ENCODE measurements around the gene FAM50B.

Gene FAM50B

DNA sequence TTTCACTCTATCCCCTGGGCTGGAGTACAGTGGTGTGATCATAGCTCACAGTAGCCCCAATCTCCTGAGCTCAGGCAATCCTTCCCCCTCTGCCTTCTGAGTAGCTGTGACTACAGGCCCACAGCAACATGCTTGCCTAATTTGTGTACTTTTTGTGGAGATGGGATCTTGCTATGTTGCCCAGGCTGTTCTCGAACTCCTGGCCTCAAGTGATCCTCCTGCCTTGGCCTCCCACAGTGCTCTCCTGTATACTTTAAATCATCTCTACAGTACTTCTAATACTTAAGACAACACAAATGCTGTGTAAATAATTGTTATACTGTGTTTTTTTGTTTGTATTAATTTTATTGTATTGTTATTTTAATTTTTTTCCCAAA lies 39.7 kb upstream of the FAM50B start:
- H3K4me3 ChIP-seq (ENCODE audit: low read depth, low read length): no peak overlapping the region
- no peaks in the 10 kb centered on the region for H3K9me3 ChIP-seq
- DNase-seq: no peak
- H3K36me3 ChIP-seq: no peaks in the 10 kb centered on the region
- H3K27me3 ChIP-seq: no peaks in the 10 kb centered on the region
- H3K4me1 ChIP-seq: no peaks in the 10 kb centered on the region
- TF ChIP-seq, protein P1, sequence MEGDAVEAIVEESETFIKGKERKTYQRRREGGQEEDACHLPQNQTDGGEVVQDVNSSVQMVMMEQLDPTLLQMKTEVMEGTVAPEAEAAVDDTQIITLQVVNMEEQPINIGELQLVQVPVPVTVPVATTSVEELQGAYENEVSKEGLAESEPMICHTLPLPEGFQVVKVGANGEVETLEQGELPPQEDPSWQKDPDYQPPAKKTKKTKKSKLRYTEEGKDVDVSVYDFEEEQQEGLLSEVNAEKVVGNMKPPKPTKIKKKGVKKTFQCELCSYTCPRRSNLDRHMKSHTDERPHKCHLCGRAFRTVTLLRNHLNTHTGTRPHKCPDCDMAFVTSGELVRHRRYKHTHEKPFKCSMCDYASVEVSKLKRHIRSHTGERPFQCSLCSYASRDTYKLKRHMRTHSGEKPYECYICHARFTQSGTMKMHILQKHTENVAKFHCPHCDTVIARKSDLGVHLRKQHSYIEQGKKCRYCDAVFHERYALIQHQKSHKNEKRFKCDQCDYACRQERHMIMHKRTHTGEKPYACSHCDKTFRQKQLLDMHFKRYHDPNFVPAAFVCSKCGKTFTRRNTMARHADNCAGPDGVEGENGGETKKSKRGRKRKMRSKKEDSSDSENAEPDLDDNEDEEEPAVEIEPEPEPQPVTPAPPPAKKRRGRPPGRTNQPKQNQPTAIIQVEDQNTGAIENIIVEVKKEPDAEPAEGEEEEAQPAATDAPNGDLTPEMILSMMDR (IDR thresholded peaks at IDR 0.05; ENCODE audit: low read depth, low read length): no peak

DNA sequence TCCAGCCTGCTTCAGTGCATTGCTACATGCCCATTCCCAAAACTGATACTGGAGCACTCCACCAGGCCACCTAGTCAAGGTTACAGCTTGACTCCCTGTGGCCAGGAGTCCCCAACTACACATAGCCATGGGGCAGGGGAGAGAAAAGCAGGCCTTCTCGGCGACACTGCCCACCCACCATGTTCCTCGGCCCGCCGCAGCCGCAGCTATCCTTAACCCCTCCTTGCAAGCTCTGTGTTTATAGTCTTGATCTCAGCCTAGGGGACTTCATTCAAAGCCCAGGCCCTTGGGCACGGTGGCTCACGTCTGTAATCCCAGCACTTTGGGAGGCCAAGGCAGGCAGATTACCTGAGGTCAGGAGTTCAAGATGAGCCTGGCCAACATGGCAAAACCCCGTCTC lies 39.2 kb upstream of the FAM50B start:
- DNase-seq: no peak
- Histone ChIP-seq H3K4me3 (ENCODE audit: low read depth, low read length) (no peak overlapping the region), H3K9me3 (no peaks in the 10 kb centered on the region), H3K27me3 (no peaks in the 10 kb centered on the region), H3K4me1 (no peaks in the 10 kb centered on the region), H3K36me3 (no peaks in the 10 kb centered on the region)
- TF ChIP-seq, protein P1 (IDR thresholded peaks at IDR 0.05; ENCODE audit: low read depth, low read length): no peak

DNA sequence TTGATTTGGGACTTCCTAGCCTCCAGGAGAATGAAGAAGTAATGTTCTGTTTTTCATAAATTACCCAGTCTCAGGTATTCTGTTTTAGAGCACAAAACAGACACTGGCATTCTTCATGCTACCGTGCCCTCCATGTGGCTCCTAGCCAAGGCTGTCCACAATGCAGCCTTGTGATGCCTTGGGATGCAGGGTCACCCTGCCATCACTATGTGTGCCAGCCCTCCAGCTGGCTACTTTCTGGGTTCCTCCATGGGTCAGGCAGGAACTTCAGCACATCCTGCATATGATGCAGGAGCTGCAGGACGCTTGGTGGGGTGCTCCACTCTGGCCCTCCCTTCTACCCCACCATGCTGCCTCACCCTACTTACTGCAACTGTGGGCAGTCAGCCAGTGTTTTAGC lies 38.0 kb upstream of the FAM50B start:
- Histone ChIP-seq H3K4me1 (no peaks in the 10 kb centered on the region), H3K4me3 (ENCODE audit: low read depth, low read length) (no peak overlapping the region), H3K36me3 (no peaks in the 10 kb centered on the region), H3K27me3 (no peaks in the 10 kb centered on the region), H3K9me3 (no peaks in the 10 kb centered on the region)
- TF ChIP-seq, protein P1 (IDR thresholded peaks at IDR 0.05; ENCODE audit: low read depth, low read length): no peak
- DNase-seq: no peak

DNA sequence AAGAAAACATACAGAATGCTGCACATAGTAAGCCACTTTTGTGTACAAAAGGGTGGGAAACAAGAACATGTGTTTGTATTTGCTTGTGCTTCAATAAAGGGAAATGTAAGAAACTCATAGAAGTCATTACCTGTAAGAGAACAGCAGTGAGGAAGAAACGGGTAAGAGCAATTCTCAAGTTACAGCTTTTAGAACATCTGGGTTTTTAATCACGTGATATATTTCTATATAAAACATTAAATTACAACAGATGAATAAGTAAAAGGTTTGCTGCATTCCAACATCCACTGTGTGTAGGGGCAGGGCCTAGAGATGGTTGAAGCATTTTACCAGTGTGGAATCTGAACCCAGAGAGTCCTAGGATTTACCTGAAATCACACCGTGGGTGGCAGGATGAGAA lies 36.6 kb upstream of the FAM50B start:
- no peak for DNase-seq
- TF ChIP-seq, protein P1 (IDR thresholded peaks at IDR 0.05; ENCODE audit: low read depth, low read length): no peak
- no peaks in the 10 kb centered on the region for H3K36me3 ChIP-seq
- no peaks in the 10 kb centered on the region for H3K4me1 ChIP-seq
- H3K4me3 ChIP-seq (ENCODE audit: low read depth, low read length): no peak overlapping the region
- no peaks in the 10 kb centered on the region for H3K27me3 ChIP-seq
- no peaks in the 10 kb centered on the region for H3K9me3 ChIP-seq

DNA sequence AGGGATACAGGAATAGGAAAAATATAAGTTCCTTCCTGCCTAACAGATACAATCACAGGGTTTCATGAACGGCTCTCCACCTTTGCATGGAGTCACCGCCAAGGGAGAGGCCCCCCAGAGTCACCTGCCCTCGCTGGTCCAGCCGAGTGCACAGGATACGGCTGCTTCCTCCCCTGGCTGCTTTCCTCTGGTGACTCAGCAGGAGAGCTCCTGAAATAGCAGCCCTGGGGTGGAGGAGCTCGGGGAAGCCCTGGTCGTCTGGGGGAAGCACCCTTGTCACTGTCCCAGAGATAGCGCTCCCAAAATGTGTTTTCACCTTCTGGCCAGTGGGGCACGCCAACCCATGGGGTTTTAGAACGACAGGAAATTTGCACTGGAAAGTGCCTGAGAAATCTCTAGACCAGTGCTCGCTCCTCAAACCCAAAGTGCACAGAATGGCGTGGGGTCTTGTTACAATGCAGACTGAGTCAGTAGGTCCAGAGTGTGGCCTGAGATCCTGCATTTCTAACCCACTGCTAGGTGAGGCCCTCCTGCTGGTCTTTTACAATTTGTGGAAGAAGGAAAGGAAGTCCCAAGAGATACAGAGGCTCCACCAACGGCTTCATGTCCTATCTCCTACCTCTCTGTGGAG lies 35.9 kb upstream of the FAM50B start:
- Histone ChIP-seq H3K36me3 (no peaks in the 10 kb centered on the region), H3K4me1 (no peaks in the 10 kb centered on the region), H3K9me3 (no peaks in the 10 kb centered on the region), H3K27me3 (no peaks in the 10 kb centered on the region), H3K4me3 (ENCODE audit: low read depth, low read length) (no peak overlapping the region)
- TF ChIP-seq, protein P1 (IDR thresholded peaks at IDR 0.05; ENCODE audit: low read depth, low read length): no peak
- DNase-seq: no peak

DNA sequence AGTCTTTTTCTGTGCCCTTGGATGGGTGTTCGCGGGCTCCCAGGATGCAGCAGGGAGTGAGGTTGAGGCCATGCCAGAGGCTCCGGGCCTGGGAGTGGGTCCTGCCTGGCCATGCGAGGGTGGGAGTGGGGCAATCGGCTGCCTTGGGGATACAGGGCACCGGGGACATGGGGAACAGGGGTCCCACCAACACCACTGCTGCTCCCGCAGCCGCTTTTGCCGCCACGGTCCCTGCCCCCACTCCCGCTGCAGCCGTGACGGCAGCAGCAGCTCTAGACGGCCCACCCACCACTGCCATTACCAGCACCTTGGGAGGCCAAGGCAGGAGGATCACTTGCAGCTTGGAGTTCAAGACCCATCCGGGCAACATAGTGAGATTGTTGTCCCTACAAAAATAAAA lies 35.3 kb upstream of the FAM50B start:
- Histone ChIP-seq H3K27me3 (no peaks in the 10 kb centered on the region), H3K4me1 (no peaks in the 10 kb centered on the region), H3K36me3 (no peaks in the 10 kb centered on the region), H3K4me3 (ENCODE audit: low read depth, low read length) (no peak overlapping the region), H3K9me3 (no peaks in the 10 kb centered on the region)
- DNase-seq: no peak
- TF ChIP-seq, protein P1 (IDR thresholded peaks at IDR 0.05; ENCODE audit: low read depth, low read length): no peak

Measured in BE2C (cell line).